Panc1 (cell line): ENCODE measurements around the gene C1orf198. TPM values are rescaled to one million over a fixed set of nuclear protein-coding genes. Genes with fewer than 3 reads are reported as not detected.

ENCODE experiments used
- ATAC-seq: fragments of 200-7000 bp; cut with Tn5 transposase; 2 replicates; pipeline ENCODE4 v1.9.1; 2020; ENCODE audit warnings: mild to moderate bottlenecking, moderate library complexity
- BruUV-seq: library from RNA; stranded (reverse); fragments of 400-500 nt; replicated peaks from 2 replicates; lab custom pipeline; 2021; lab: Mats Ljungman, UMichigan
- CTCF ChIA-PET: fragments of 300-600 bp; sonication (Branson Sonifier 250); formaldehyde crosslinking; loops from one replicate; lab custom pipeline; 2022; ENCODE audit warnings: antibody characterized with exemption; lab: Charles Lee
- POLR2A ChIA-PET: fragments of 300-600 bp; sonication (Branson Sonifier 250); formaldehyde crosslinking; loops from one replicate; lab custom pipeline; 2022; ENCODE audit warnings: antibody characterized with exemption; lab: Charles Lee
- DNase-seq: peaks from one replicate; pipeline ENCODE4 v3.0.0-alpha.2; 2010; ENCODE audit warnings: low read depth, low spot score
- H3K27ac ChIP-seq: 2 replicates; pipeline ENCODE4 v1.5.1; 2011; ENCODE audit warnings: mild to moderate bottlenecking, low read length, inconsistent platforms
- H3K27me3 ChIP-seq: fragments of 200-500 bp; sonication (Bioruptor generic); 2 replicates; pipeline ENCODE4 v1.6.0; 2014; ENCODE audit warnings: low read length, inconsistent platforms; ENCODE audit not compliant: control insufficient read depth, insufficient read depth
- H3K36me3 ChIP-seq: fragments of 200-500 bp; sonication (Bioruptor generic); 2 replicates; pipeline ENCODE4 v1.5.1; 2014; ENCODE audit warnings: inconsistent platforms, mild to moderate bottlenecking, low read length, moderate library complexity; ENCODE audit not compliant: control insufficient read depth, insufficient read depth
- H3K4me1 ChIP-seq: 2 replicates; pipeline ENCODE4 v1.5.1; 2011; ENCODE audit warnings: inconsistent platforms, mild to moderate bottlenecking, low read length, moderate library complexity; ENCODE audit not compliant: control insufficient read depth, insufficient read depth
- H3K4me3 ChIP-seq, 2 experiments: 2 replicates each; pipeline ENCODE4 v1.5.1; 2011 to 2012; ENCODE audit warnings: low read depth in 2 of 2, low read length in 2 of 2, mild to moderate bottlenecking in 2 of 2, inconsistent platforms in 1 of 2, moderate library complexity in 1 of 2
- H3K9me3 ChIP-seq: fragments of 200-500 bp; sonication (Bioruptor generic); 2 replicates; pipeline ENCODE4 v1.5.1; 2014; ENCODE audit warnings: low read depth, mild to moderate bottlenecking, inconsistent platforms, low read length, moderate library complexity; ENCODE audit not compliant: control insufficient read depth, insufficient read depth
- CTCF ChIP-seq: fragments of 450-650 bp; IDR thresholded peaks from 2 replicates; pipeline ENCODE4 v1.5.1; 2017; ENCODE audit warnings: mild to moderate bottlenecking
- POLR2AphosphoS5 ChIP-seq: IDR thresholded peaks from 2 replicates; pipeline ENCODE4 v1.6.1; 2012; ENCODE audit warnings: mild to moderate bottlenecking, low read depth, low read length, moderate library complexity
- REST ChIP-seq, 2 experiments: IDR thresholded peaks; 2 replicates each; pipeline ENCODE4 v1.6.1; 2011 to 2012; ENCODE audit warnings: low read depth in 2 of 2, control low read depth in 1 of 2, low read length in 1 of 2, mild to moderate bottlenecking in 1 of 2, moderate library complexity in 1 of 2; ENCODE audit not compliant: insufficient read depth in 1 of 2
- SIN3A ChIP-seq: IDR thresholded peaks from 2 replicates; pipeline ENCODE4 v1.6.1; 2012; ENCODE audit warnings: low read depth, mild to moderate bottlenecking, low read length, moderate library complexity, borderline replicate concordance; ENCODE audit not compliant: insufficient read depth
- TCF7L2 ChIP-seq: IDR thresholded peaks from 2 replicates; pipeline ENCODE4 v1.6.1; 2011; ENCODE audit warnings: mild to moderate bottlenecking, low read depth, low read length, inconsistent platforms
- in situ Hi-C: cut with HindIII; loops from 2 replicates; pipeline ENCODE4 v1.10.0; 2016; ENCODE audit warnings: low sequenced_read_pairs, low pct_unique_long_range_greater_than_20kb
- intact Hi-C: fragments of 100-400 bp; cut with micrococcal nuclease; formaldehyde crosslinking; loops from one replicate; pipeline ENCODE4 v1.10.0; 2022; ENCODE audit not compliant: unreplicated experiment
- total RNA-seq: library from RNA; stranded (reverse); gene quantifications from one replicate; pipeline ENCODE4 v1.2.1, GENCODE V29; 2021; ENCODE audit not compliant: unreplicated experiment

Gene C1orf198
- total RNA-seq, 1 experiment from 2014 or later, result 33.6 TPM

- no peaks in the 10 kb centered on the region for H3K27me3 ChIP-seq
- no peak for ATAC-seq
- TF ChIP-seq TCF7L2, result no peak
- TF ChIP-seq CTCF, result no peak
- H3K36me3 ChIP-seq, result no peaks in the 10 kb centered on the region
- H3K4me3 ChIP-seq, result no peak overlapping the region
- in situ Hi-C loops, result no loop called here
- DNase-seq, result no peak
- H3K27ac ChIP-seq, result peak overlapping the region; percentile 66
- intact Hi-C loops, result no loop called here
- POLR2A ChIA-PET, result no interaction called here
- CTCF ChIA-PET, result no interaction called here
- no peaks in the 10 kb centered on the region for H3K9me3 ChIP-seq
- no TSS peak for BruUV-seq
- H3K4me1 ChIP-seq, result peaks cover 21% of the 10 kb centered on the region
Measured at GRCh38 chr1:230823931-230824381, 44.4 kb downstream of the C1orf198 start.

GRCh38 chr1:230823426-230823825 is 44.9 kb downstream of the C1orf198 start:
- CTCF ChIA-PET, result no interaction called here
- intact Hi-C loops, result no loop called here
- no peak overlapping the region for H3K4me3 ChIP-seq
- no peaks in the 10 kb centered on the region for H3K36me3 ChIP-seq
- DNase-seq (no peak), ATAC-seq (no peak)
- no peaks in the 10 kb centered on the region for H3K27me3 ChIP-seq
- TF ChIP-seq SIN3A (no peak), CTCF (no peak), TCF7L2 (no peak), REST (IDR thresholded peaks at IDR 0.05; ENCODE audit: insufficient read depth in 1 of 2, low read depth in 2 of 2, low read length in 1 of 2) (no peak), POLR2AphosphoS5 (no peak)
- peaks cover 21% of the 10 kb centered on the region for H3K4me1 ChIP-seq
- H3K27ac ChIP-seq, result peak overlapping the region; percentile 34; the same call in 1 of the 2 replicates
- H3K9me3 ChIP-seq, result no peaks in the 10 kb centered on the region
- POLR2A ChIA-PET, result no interaction called here
- BruUV-seq, result no TSS peak
- in situ Hi-C loops, result no loop called here
